Upper lobe of right lung (tissue), 1 donor: Measurements from ENCODE around the gene EBI3. TPM values are rescaled to one million over a fixed set of nuclear protein-coding genes. Genes with fewer than 3 reads are reported as not detected.
A peak's percentile ranks its signal among the peaks of the same experiment; 100 is the strongest.
"Not testable (repeated sequence)": the region's sequence is repeated elsewhere in the genome, so short reads cannot be mapped to it uniquely, and the experiment has no call there.

Source experiments
- ATAC-seq: fragments of 200-7000 bp; cut with Tn5 transposase; one replicate; pipeline ENCODE4 v1.9.1; 2020; ENCODE audit warnings: mild to moderate bottlenecking, moderate library complexity
- DNase-seq: peaks from one replicate; pipeline ENCODE4 v3.0.0-alpha.2; 2020
- H3K27ac ChIP-seq: fragments of 200-600 bp; one replicate; pipeline ENCODE4 v1.8.0; 2022
- H3K27me3 ChIP-seq: fragments of 200-600 bp; one replicate; pipeline ENCODE4 v1.8.0; 2022; ENCODE audit warnings: mild to moderate bottlenecking
- H3K36me3 ChIP-seq: fragments of 200-600 bp; one replicate; pipeline ENCODE4 v1.8.0; 2022
- H3K4me1 ChIP-seq: fragments of 200-600 bp; one replicate; pipeline ENCODE4 v1.8.0; 2022
- H3K4me3 ChIP-seq: fragments of 200-600 bp; one replicate; pipeline ENCODE4 v1.8.0; 2022; ENCODE audit warnings: mild to moderate bottlenecking
- H3K9me3 ChIP-seq: fragments of 200-600 bp; one replicate; pipeline ENCODE4 v1.8.0; 2022
- intact Hi-C: fragments of 100-400 bp; cut with DNase I; formaldehyde crosslinking; loops from one replicate; pipeline ENCODE4 v1.11.0; 2022
- total RNA-seq: library from RNA; stranded (reverse); fragmentation: NEBNext Ultra II Directional; extraction: Animal tissue kit (Norgen Biotek cat#: 25700); gene quantifications from one replicate; pipeline ENCODE4 v1.2.1, GENCODE V29; 2021
- TF ChIP-seq, protein P1 (sequence below): fragments of 200-600 bp; IDR thresholded peaks from one replicate; pipeline ENCODE4 v1.8.0; 2022; ENCODE audit warnings: antibody characterized with exemption
- donor health status: DM: no; HTN: yes; CAD: no; lungs with severe emphysema.

Gene EBI3
- total RNA-seq, 1 donor from 2014 or later = 2.0 TPM

GRCh38 chr19:4228765-4229178 lies 551 bp upstream of the EBI3 start:
- no peak overlapping the region for H3K27ac ChIP-seq
- TF ChIP-seq, protein P1, sequence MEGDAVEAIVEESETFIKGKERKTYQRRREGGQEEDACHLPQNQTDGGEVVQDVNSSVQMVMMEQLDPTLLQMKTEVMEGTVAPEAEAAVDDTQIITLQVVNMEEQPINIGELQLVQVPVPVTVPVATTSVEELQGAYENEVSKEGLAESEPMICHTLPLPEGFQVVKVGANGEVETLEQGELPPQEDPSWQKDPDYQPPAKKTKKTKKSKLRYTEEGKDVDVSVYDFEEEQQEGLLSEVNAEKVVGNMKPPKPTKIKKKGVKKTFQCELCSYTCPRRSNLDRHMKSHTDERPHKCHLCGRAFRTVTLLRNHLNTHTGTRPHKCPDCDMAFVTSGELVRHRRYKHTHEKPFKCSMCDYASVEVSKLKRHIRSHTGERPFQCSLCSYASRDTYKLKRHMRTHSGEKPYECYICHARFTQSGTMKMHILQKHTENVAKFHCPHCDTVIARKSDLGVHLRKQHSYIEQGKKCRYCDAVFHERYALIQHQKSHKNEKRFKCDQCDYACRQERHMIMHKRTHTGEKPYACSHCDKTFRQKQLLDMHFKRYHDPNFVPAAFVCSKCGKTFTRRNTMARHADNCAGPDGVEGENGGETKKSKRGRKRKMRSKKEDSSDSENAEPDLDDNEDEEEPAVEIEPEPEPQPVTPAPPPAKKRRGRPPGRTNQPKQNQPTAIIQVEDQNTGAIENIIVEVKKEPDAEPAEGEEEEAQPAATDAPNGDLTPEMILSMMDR = no peak
- intact Hi-C loops = no loop called here
- H3K27me3 ChIP-seq = peaks cover 42% of the 10 kb centered on the region
- peaks cover 5% of the 10 kb centered on the region for H3K4me1 ChIP-seq
- ATAC-seq (no peak), DNase-seq (no peak)
- H3K9me3 ChIP-seq = no peaks in the 10 kb centered on the region
- H3K36me3 ChIP-seq = no peaks in the 10 kb centered on the region
- no peak overlapping the region for H3K4me3 ChIP-seq

- DNase-seq, ATAC-seq, H3K4me3 ChIP-seq, intact Hi-C loops, H3K4me1 ChIP-seq, H3K9me3 ChIP-seq, H3K27ac ChIP-seq, H3K36me3 ChIP-seq: not testable (repeated sequence)
- peaks cover 44% of the 10 kb centered on the region for H3K27me3 ChIP-seq
These were observed 914 bp downstream of the EBI3 start for GRCh38 chr19:4230237-4230636.

DNA sequence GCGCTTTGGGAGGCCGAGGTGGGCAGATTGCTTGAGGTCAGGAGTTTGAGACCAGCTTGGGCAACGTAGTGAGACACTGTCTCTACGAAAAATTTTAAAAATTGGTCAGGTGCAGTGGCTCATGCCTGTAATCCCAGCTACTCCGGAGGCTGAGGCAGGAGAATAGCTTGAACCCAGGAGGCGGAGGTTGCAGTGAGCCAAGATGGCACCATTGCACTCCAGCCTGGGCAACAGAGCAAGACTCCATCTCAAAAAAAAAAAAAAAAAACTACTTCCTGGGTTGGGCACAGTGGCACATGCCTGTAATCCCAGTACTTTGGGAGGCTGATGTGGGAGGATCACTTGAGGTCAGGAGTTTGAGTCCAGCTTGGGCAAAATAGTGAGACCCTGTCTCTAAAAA lies 2.2 kb downstream of the EBI3 start:
- H3K9me3 ChIP-seq, intact Hi-C loops, H3K4me3 ChIP-seq, ATAC-seq, DNase-seq, H3K27ac ChIP-seq, H3K4me1 ChIP-seq, H3K36me3 ChIP-seq: not testable (repeated sequence)
- peaks cover 44% of the 10 kb centered on the region for H3K27me3 ChIP-seq

DNA sequence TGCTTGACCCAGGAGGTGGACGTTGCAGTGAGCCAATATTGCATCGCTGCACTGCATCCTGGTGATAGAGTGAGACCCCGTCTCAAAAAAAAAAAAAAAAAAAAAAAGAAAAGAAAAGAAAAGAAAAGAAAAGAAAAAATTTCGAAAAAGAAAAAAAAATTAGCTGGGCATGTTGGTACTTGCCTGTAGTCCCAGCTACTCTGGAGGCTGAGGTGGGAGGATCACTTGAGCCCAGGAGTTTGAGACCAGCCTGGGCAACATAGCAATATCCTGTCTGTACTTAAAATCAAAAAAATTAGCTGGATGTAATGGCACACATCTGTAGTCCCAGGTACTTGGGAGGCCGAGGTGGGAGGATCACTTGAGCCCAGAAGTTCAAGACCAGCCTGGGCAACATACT lies 2.8 kb downstream of the EBI3 start:
- intact Hi-C loops, H3K4me1 ChIP-seq, H3K4me3 ChIP-seq, H3K27ac ChIP-seq, ATAC-seq, H3K36me3 ChIP-seq, H3K9me3 ChIP-seq, DNase-seq: not testable (repeated sequence)
- peaks cover 44% of the 10 kb centered on the region for H3K27me3 ChIP-seq

- no peak overlapping the region for H3K4me3 ChIP-seq
- peaks cover 5% of the 10 kb centered on the region for H3K4me1 ChIP-seq
- no peaks in the 10 kb centered on the region for H3K9me3 ChIP-seq
- H3K27ac ChIP-seq = no peak overlapping the region
- peaks cover 44% of the 10 kb centered on the region for H3K27me3 ChIP-seq
- TF ChIP-seq, protein P1 = no peak
- DNase-seq = no peak
- ATAC-seq = peak; percentile 13
- no peaks in the 10 kb centered on the region for H3K36me3 ChIP-seq
- intact Hi-C loops = no loop called here
These were observed 3.4 kb downstream of the EBI3 start for GRCh38 chr19:4232614-4233281.

DNA sequence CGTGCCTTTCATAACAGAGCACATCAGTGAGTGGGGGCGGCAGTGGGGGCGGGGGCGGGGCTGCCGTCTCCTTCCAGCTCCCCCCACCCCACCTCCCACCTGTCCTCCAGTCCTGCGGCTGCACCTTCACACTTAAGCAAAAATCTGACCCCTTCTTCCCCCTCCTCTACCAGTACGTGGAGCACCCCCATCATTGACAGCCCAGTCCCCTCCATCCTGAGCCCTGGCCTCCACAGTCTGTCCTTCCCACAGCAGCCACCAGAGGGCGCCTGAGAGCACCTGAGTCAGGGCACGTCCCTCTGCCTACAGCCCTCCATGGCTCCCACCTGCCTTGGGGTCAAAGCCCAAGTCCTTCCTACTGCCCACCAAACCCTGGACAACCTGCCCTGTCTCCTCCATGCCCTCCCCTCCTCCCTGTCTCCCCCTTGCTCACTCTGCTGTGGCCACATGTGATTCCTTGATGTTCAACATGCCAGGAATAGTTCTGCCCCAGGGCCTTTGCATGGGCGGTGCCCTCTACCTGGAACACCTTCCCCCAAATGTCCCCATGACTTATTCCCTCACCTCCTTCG lies 4.0 kb downstream of the EBI3 start:
- ATAC-seq = peak; percentile 78
- H3K27me3 ChIP-seq = peaks cover 39% of the 10 kb centered on the region

More for the DNA sequence above, 4.0 kb downstream of the EBI3 start:
- H3K36me3 ChIP-seq = no peaks in the 10 kb centered on the region
- H3K4me3 ChIP-seq = no peak overlapping the region
- intact Hi-C loops = no loop called here
- peaks cover 5% of the 10 kb centered on the region for H3K4me1 ChIP-seq
- no peak overlapping the region for H3K27ac ChIP-seq
- no peaks in the 10 kb centered on the region for H3K9me3 ChIP-seq
- TF ChIP-seq, protein P1 = peak; percentile 54
- DNase-seq = peak; percentile 77
